Measurements from ENCODE around the gene ZXDC.

Gene ZXDC

GRCh38 chr3:126452213-126452612 is 23.5 kb downstream of the ZXDC start:
- H3K36me3 ChIP-seq (ENCODE audit: control insufficient read depth, insufficient read depth, low read length): peaks cover 16% of the 10 kb centered on the region
- H3K9me3 ChIP-seq (ENCODE audit: control insufficient read depth, low read length): no peaks in the 10 kb centered on the region
- WGBS, 2 experiments: 94% methylated on average over 7 of the region's 9 CpGs
- no peak overlapping the region for H3K27ac ChIP-seq (ENCODE audit: insufficient read depth, low read depth, low read length, poor library complexity, severe bottlenecking)
- H3K4me1 ChIP-seq (ENCODE audit: control insufficient read depth, insufficient read depth, low read length): no peaks in the 10 kb centered on the region
- H3K4me3 ChIP-seq (ENCODE audit: insufficient read depth, low read depth, low read length): no peak overlapping the region
- H3K27me3 ChIP-seq (ENCODE audit: control insufficient read depth, insufficient read depth, low read length, poor library complexity, severe bottlenecking): no peaks in the 10 kb centered on the region

GRCh38 chr3:126451511-126451910 is 24.2 kb downstream of the ZXDC start:
- no peaks in the 10 kb centered on the region for H3K4me1 ChIP-seq (ENCODE audit: control insufficient read depth, insufficient read depth, low read length)
- H3K36me3 ChIP-seq (ENCODE audit: control insufficient read depth, insufficient read depth, low read length): peaks cover 11% of the 10 kb centered on the region
- no peak overlapping the region for H3K27ac ChIP-seq (ENCODE audit: insufficient read depth, low read depth, low read length, poor library complexity, severe bottlenecking)
- WGBS, 2 experiments: 94 to 95% methylated on average over 12 of the region's 12 CpGs
- no peaks in the 10 kb centered on the region for H3K9me3 ChIP-seq (ENCODE audit: control insufficient read depth, low read length)
- H3K4me3 ChIP-seq (ENCODE audit: insufficient read depth, low read depth, low read length): no peak overlapping the region
- H3K27me3 ChIP-seq (ENCODE audit: control insufficient read depth, insufficient read depth, low read length, poor library complexity, severe bottlenecking): no peaks in the 10 kb centered on the region

GRCh38 chr3:126450744-126451143 is 24.9 kb downstream of the ZXDC start:
- Histone ChIP-seq H3K36me3 (ENCODE audit: control insufficient read depth, insufficient read depth, low read length) (peaks cover 4% of the 10 kb centered on the region), H3K9me3 (ENCODE audit: control insufficient read depth, low read length) (no peaks in the 10 kb centered on the region), H3K4me1 (ENCODE audit: control insufficient read depth, insufficient read depth, low read length) (no peaks in the 10 kb centered on the region), H3K27ac (ENCODE audit: insufficient read depth, low read depth, low read length, poor library complexity, severe bottlenecking) (no peak overlapping the region), H3K4me3 (ENCODE audit: insufficient read depth, low read depth, low read length) (no peak overlapping the region), H3K27me3 (ENCODE audit: control insufficient read depth, insufficient read depth, low read length, poor library complexity, severe bottlenecking) (no peaks in the 10 kb centered on the region)
- 92 to 93% methylated on average over 3 of the region's 3 CpGs for WGBS, 2 experiments

- Histone ChIP-seq H3K27me3 (ENCODE audit: control insufficient read depth, insufficient read depth, low read length, poor library complexity, severe bottlenecking) (no peaks in the 10 kb centered on the region), H3K27ac (ENCODE audit: insufficient read depth, low read depth, low read length, poor library complexity, severe bottlenecking) (no peak overlapping the region), H3K9me3 (ENCODE audit: control insufficient read depth, low read length) (no peaks in the 10 kb centered on the region), H3K36me3 (ENCODE audit: control insufficient read depth, insufficient read depth, low read length) (peaks cover 4% of the 10 kb centered on the region), H3K4me3 (ENCODE audit: insufficient read depth, low read depth, low read length) (no peak overlapping the region), H3K4me1 (ENCODE audit: control insufficient read depth, insufficient read depth, low read length) (no peaks in the 10 kb centered on the region)
- 81 to 85% methylated on average over 9 of the region's 9 CpGs for WGBS, 2 experiments
Observed at GRCh38 chr3:126450219-126450618, 25.5 kb downstream of the ZXDC start.

DNA sequence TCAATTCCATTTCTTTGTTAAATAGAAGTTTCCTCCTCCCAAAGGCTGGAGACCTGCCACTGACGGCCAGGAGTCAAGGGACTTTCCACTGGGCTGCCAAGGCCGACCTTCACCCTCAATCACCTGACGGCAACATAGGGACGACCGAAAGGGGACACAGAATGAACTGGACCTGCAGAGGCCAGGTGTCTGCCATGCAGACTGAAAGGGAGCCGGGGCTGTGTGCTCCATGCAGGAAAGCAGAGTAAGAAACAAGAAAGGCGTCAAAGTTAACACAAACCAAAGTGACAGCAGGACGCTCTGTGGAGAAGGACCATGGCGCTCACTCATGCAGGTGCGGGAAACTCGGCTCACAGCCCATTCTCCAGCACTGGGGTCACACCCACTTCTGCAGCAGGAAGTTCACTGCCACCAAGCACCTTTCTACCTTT is 26.1 kb downstream of the ZXDC start:
- Histone ChIP-seq H3K36me3 (ENCODE audit: control insufficient read depth, insufficient read depth, low read length) (peaks cover 4% of the 10 kb centered on the region), H3K9me3 (ENCODE audit: control insufficient read depth, low read length) (no peaks in the 10 kb centered on the region)

DNA sequence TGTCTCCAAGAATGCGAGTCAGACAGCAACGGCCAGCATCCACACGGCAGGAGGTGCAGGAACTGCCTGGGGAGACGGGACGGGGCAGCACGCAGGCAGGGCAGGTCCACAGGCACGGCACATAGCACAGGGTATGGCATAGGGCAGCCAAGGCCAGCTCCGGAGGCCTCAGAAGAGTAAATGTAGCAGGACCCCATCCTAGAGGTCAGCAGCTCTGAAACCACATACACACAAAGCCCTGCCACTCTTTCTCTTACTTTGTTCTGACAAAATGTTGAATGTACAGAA is 26.9 kb downstream of the ZXDC start:
- no peaks in the 10 kb centered on the region for H3K4me1 ChIP-seq (ENCODE audit: control insufficient read depth, insufficient read depth, low read length)
- peaks cover 4% of the 10 kb centered on the region for H3K36me3 ChIP-seq (ENCODE audit: control insufficient read depth, insufficient read depth, low read length)
- H3K27ac ChIP-seq (ENCODE audit: insufficient read depth, low read depth, low read length, poor library complexity, severe bottlenecking): no peak overlapping the region
- no peak overlapping the region for H3K4me3 ChIP-seq (ENCODE audit: insufficient read depth, low read depth, low read length)
- 88 to 89% methylated on average over 8 of the region's 8 CpGs for WGBS, 2 experiments
- no peaks in the 10 kb centered on the region for H3K27me3 ChIP-seq (ENCODE audit: control insufficient read depth, insufficient read depth, low read length, poor library complexity, severe bottlenecking)
- no peaks in the 10 kb centered on the region for H3K9me3 ChIP-seq (ENCODE audit: control insufficient read depth, low read length)

More for the DNA sequence above, 26.1 kb downstream of the ZXDC start:
- Histone ChIP-seq H3K27me3 (ENCODE audit: control insufficient read depth, insufficient read depth, low read length, poor library complexity, severe bottlenecking) (no peaks in the 10 kb centered on the region), H3K4me1 (ENCODE audit: control insufficient read depth, insufficient read depth, low read length) (no peaks in the 10 kb centered on the region), H3K4me3 (ENCODE audit: insufficient read depth, low read depth, low read length) (no peak overlapping the region), H3K27ac (ENCODE audit: insufficient read depth, low read depth, low read length, poor library complexity, severe bottlenecking) (no peak overlapping the region)
- 90 to 93% methylated on average over 11 of the region's 11 CpGs for WGBS, 2 experiments

GRCh38 chr3:126448136-126448892 is 27.4 kb downstream of the ZXDC start:
- 95 to 96% methylated on average over 17 of the region's 17 CpGs for WGBS, 2 experiments
- no peak overlapping the region for H3K4me3 ChIP-seq (ENCODE audit: insufficient read depth, low read depth, low read length)
- H3K9me3 ChIP-seq (ENCODE audit: control insufficient read depth, low read length): no peaks in the 10 kb centered on the region
- H3K4me1 ChIP-seq (ENCODE audit: control insufficient read depth, insufficient read depth, low read length): no peaks in the 10 kb centered on the region
- no peaks in the 10 kb centered on the region for H3K27me3 ChIP-seq (ENCODE audit: control insufficient read depth, insufficient read depth, low read length, poor library complexity, severe bottlenecking)
- H3K36me3 ChIP-seq (ENCODE audit: control insufficient read depth, insufficient read depth, low read length): peaks cover 4% of the 10 kb centered on the region
- H3K27ac ChIP-seq (ENCODE audit: insufficient read depth, low read depth, low read length, poor library complexity, severe bottlenecking): no peak overlapping the region

GRCh38 chr3:126447456-126448106 is 28.1 kb downstream of the ZXDC start:
- H3K36me3 ChIP-seq (ENCODE audit: control insufficient read depth, insufficient read depth, low read length): peaks cover 4% of the 10 kb centered on the region
- H3K4me1 ChIP-seq (ENCODE audit: control insufficient read depth, insufficient read depth, low read length): no peaks in the 10 kb centered on the region
- no peaks in the 10 kb centered on the region for H3K9me3 ChIP-seq (ENCODE audit: control insufficient read depth, low read length)
- WGBS, 2 experiments: 90 to 94% methylated on average over 12 of the region's 12 CpGs
- no peaks in the 10 kb centered on the region for H3K27me3 ChIP-seq (ENCODE audit: control insufficient read depth, insufficient read depth, low read length, poor library complexity, severe bottlenecking)
- H3K27ac ChIP-seq (ENCODE audit: insufficient read depth, low read depth, low read length, poor library complexity, severe bottlenecking): no peak overlapping the region
- no peak overlapping the region for H3K4me3 ChIP-seq (ENCODE audit: insufficient read depth, low read depth, low read length)

DNA sequence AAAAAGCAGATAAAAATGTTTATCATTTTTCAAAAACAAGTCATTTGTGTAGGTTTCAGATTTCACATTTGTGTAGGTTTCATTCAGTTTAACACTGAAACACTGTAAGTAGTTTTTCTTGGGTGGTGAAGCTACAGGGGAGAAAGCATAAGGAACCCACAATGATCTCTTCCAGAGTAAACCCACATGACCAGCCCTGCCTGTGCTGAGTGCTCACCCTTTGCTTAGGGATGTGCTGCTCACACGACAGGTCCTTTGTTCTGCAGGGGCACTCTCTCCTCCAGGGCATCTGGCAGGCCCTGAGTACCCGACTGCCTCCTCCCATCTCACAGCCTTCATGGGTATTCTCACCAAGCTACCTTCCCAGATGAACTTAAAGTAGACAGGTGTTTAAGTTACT is 28.9 kb downstream of the ZXDC start:
- WGBS, 2 experiments: 41 to 52% methylated on average over 1 to 2 of the region's 2 CpGs

DNA sequence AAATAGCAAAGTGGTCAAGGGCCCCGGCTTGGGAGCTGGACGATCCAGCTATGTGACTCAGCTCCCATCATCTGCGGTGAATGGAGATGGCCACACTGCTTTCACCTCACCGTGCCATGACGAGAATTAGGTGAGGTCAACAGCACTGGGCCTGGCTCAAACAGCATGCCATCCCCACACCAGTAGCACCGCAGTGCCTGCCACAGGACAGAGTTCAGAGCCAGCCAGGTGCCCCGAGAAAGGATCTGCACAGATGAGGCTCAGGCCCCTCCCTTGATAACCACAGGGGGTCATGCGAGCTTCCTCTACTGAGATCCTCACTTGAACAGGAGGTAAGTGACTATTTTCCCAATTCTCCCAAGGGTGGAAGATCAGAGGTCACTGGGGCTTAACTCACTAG is 29.4 kb downstream of the ZXDC start:
- Histone ChIP-seq H3K4me1 (ENCODE audit: control insufficient read depth, insufficient read depth, low read length) (peaks cover 7% of the 10 kb centered on the region), H3K27ac (ENCODE audit: insufficient read depth, low read depth, low read length, poor library complexity, severe bottlenecking) (no peak overlapping the region), H3K4me3 (ENCODE audit: insufficient read depth, low read depth, low read length) (no peak overlapping the region), H3K9me3 (ENCODE audit: control insufficient read depth, low read length) (no peaks in the 10 kb centered on the region), H3K36me3 (ENCODE audit: control insufficient read depth, insufficient read depth, low read length) (peaks cover 4% of the 10 kb centered on the region), H3K27me3 (ENCODE audit: control insufficient read depth, insufficient read depth, low read length, poor library complexity, severe bottlenecking) (no peaks in the 10 kb centered on the region)
- 85 to 90% methylated on average over 8 of the region's 8 CpGs for WGBS, 2 experiments

More for the DNA sequence above, 28.9 kb downstream of the ZXDC start:
- no peak overlapping the region for H3K4me3 ChIP-seq (ENCODE audit: insufficient read depth, low read depth, low read length)
- H3K27me3 ChIP-seq (ENCODE audit: control insufficient read depth, insufficient read depth, low read length, poor library complexity, severe bottlenecking): no peaks in the 10 kb centered on the region
- peaks cover 4% of the 10 kb centered on the region for H3K36me3 ChIP-seq (ENCODE audit: control insufficient read depth, insufficient read depth, low read length)
- peaks cover 2% of the 10 kb centered on the region for H3K4me1 ChIP-seq (ENCODE audit: control insufficient read depth, insufficient read depth, low read length)
- no peak overlapping the region for H3K27ac ChIP-seq (ENCODE audit: insufficient read depth, low read depth, low read length, poor library complexity, severe bottlenecking)
- H3K9me3 ChIP-seq (ENCODE audit: control insufficient read depth, low read length): no peaks in the 10 kb centered on the region

Measured in ectodermal cell (in vitro differentiated cells).